ENCODE data around the gene CYP26A1.

Gene CYP26A1

DNA sequence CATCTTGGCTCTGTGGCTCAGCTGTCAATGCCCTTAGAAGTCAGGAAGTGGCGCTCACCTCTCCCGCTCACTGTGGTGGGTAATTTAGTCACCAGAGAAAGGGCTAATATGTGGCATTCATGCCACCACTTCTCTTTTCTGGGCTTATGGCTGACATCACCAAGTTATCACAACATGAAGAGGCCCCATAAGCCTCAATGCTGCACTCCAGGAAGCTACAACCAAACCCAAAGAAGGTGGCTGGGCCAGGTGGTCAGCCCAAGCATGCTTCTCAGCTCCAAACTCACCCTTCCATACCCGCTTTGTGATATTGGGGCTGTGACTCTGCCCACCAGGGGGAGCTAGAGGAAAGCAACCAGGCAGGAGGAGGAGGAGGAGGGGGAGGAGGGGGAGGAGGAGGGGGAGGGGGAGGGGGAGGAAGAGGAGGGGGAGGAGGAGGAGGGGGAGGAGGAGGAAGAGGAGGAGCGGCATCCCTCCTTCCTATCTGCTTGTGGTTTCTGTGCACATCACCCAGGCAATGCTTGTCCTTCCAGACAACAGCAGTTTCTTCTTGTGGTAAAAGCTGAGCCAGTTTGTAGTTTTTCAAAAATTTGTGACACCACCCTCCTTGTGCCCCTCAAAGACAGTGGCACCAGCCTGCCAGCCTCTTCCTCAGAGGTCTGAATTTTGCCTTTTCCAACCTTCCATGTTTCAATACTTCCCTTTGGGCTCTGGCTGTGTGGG is 42.1 kb downstream of the CYP26A1 start:
- no peak for DNase-seq (ENCODE audit: low read depth, low spot score)

DNA sequence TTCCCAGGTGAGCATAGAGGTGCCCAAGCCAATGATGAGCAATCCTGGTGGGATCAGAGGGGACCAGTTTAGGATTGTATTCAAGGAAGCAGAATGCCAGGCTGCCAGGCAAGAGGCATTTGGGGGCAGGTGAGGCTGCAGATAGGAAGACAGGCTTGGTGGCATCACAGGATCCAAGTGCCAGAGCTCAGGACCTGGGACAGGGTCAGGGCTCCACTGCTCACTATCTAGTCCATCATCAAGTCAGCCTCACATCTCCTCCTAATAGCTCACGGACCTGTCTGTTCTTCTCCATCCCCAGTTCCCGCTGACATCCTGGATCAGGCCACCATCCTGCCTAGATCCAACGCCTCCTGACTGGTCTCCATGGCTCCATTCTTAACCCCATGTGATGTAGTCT is 47.6 kb downstream of the CYP26A1 start:
- DNase-seq (ENCODE audit: low read depth, low spot score) = no peak

DNA sequence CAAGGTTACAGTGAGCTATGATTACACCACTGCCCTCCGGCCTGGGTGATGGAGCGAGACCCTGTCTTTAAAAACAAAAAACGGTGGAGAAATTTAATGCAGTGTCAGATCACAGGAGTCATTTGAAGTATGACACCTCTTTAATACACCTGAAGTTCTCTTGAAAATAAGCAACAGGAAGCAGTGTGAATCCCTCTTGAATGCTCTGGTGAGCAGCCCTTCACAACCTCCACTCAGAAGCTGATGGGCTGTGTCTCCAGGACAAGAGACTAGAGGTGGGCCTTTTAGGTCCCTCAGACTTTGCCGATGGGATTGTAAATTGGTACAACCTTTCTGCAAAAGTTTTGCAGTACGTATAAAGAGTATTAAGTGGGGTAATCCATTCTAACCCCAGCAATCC is 50.1 kb downstream of the CYP26A1 start:
- DNase-seq (ENCODE audit: low read depth, low spot score) = no peak

DNA sequence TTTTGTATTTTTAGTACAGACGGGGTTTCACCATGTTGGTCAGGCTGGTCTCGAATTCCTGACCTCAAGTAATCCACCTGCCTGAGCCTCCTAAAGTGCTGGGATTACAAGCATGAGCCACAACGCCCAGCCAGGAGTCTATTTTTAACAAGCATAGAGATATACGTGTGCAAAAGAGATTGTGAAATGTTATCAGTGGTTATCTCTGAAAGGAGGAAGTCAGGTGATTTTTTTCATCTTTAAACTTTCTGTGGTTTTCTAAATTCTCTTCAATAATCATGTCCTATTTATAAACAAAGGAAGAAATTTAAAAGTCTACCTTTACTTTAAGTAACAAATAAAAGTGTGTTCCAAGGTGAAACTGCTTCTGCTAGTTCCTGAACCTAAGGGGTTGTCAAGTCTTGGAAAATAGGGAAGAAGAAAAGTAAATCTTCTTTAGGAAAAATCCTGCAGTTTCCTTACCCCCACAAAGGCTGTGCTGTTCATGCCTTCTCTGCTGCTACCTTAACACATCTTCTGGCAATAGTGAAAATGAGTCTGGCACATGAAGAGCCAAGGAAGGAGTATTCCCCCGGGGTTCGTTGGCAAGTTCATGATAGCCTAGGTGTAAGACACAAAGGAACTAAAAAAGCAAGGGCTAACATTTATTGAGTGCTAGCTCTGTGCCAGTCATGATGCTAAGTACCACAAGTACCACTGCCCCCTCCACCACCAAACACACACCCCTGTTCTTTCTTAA is 51.1 kb downstream of the CYP26A1 start:
- DNase-seq (ENCODE audit: low read depth, low spot score) = no peak

DNA sequence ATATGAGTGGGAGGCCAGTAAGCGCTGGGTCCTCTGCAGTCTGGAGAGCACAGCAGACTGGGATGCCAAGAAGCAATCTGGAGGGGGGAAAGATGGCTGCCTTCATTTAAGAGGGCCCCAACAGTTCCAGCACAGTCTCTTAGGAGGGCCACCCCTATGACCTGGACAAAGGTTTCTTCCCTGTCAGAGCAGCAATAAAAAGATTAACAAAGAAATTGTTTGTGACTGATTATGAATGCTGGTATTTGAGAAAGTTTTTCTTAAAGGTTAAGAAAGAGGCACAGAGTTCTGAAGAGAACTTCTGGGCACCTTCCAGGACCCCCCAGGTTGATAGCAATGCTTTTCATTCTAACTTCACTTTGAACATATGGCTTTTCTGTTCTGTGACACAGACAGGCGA is 52.3 kb downstream of the CYP26A1 start:
- DNase-seq (ENCODE audit: low read depth, low spot score) = no peak

DNA sequence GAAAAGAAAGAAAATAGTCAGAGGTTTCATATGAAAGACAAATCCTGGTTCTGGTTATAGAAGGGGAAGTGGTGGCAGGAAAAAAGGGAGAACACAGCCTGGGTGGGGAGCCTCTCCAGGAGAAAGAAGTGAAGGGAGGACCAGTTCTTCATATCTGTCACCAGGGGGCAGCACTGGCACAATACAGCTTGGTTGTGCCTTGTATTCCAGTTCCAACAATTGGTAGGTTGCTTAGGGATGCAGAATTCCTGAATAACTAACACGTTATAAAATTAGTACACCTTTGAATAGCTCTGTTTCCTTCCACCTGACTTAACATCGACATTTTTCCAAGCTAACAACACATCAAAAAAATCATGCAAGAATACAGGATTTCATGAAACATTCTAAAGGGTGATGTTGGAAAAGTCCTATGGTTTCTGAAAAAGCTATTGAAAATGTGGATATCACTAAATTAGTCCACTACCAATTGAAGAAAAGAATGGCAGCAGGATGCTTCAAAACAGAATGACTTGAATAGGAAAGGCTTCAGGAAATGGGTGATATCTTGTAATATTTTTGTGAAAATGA is 52.9 kb downstream of the CYP26A1 start:
- DNase-seq (ENCODE audit: low read depth, low spot score) = no peak

Measured in smooth muscle cell of the brain vasculature (primary cell).